ENCODE measurements around the gene ZFYVE28.

- TF ChIP-seq YY1 (IDR thresholded peaks at IDR 0.05; ENCODE audit: insufficient read depth, insufficient read length) = no peak
- no peak for TF ChIP-seq ZNF274 (IDR thresholded peaks at IDR 0.05; ENCODE audit: low read depth, low read length)
- TF ChIP-seq SUZ12 (IDR thresholded peaks at IDR 0.05; ENCODE audit: extremely low read depth, insufficient read depth, insufficient read length) = no peak
Observed at GRCh38 chr4:2267841-2268240, 150.6 kb downstream of the ZFYVE28 start.
